ENCODE results near the gene USP40.

- TF ChIP-seq FOXM1 (IDR thresholded peaks at IDR 0.05; ENCODE audit: borderline replicate concordance) (no peak), SUZ12 (IDR thresholded peaks at IDR 0.05) (no peak), SP1 (IDR thresholded peaks at IDR 0.05) (no peak), ELF4 (IDR thresholded peaks at IDR 0.05) (no peak), FOXA1 (IDR thresholded peaks at IDR 0.05) (no peak), ZNF384 (IDR thresholded peaks at IDR 0.05) (no peak), TARDBP (IDR thresholded peaks at IDR 0.05) (no peak)
- TF ChIP-seq, protein P1, sequence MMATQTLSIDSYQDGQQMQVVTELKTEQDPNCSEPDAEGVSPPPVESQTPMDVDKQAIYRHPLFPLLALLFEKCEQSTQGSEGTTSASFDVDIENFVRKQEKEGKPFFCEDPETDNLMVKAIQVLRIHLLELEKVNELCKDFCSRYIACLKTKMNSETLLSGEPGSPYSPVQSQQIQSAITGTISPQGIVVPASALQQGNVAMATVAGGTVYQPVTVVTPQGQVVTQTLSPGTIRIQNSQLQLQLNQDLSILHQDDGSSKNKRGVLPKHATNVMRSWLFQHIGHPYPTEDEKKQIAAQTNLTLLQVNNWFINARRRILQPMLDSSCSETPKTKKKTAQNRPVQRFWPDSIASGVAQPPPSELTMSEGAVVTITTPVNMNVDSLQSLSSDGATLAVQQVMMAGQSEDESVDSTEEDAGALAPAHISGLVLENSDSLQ (IDR thresholded peaks at IDR 0.05): no peak
Measured at GRCh38 chr2:233597522-233597921, 30.9 kb upstream of the USP40 start.

Measured in HEK293T (cell line).